ENCODE data around the gene OR52A1. TPM values are rescaled to one million over a fixed set of nuclear protein-coding genes. Genes with fewer than 3 reads are reported as not detected.

The OR52A1 gene
- total and polyA plus RNA-seq, 2 of the 4 experiments (the other 2 are of a cell fraction): not detected

DNA sequence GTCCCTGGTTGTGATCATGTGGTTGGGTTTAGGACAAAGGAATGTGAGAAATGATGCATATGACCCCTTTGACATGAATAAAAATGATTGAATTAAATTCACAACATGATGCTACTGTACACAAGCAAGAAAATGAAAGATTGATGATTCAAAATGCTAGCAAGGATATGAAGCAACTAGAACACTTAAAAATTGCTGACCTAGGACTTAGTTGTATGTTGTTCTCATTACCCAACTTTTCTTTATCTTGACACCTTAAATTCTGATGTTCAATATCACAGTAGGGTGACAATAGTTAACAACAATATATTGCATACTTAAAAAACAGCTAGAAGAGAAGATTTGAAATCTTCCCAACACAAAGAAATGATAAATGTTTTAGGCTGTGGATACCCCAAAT lies 37.0 kb downstream of the OR52A1 start:
- in situ Hi-C loops (cut with MboI; ENCODE audit: low sequenced_read_pairs): no loop called here
- H3K14ac ChIP-seq (replicated peaks; ENCODE audit: low read depth, low read length): no peak overlapping the region
- no peak overlapping the region for H2AK5ac ChIP-seq (ENCODE audit: low read depth, low read length)
- no peak overlapping the region for H3K18ac ChIP-seq (ENCODE audit: low read depth, low read length)
- no TSS peak for BruUV-seq (replicated peaks)
- no peak overlapping the region for H4K5ac ChIP-seq (ENCODE audit: low read depth, low read length)
- no peak overlapping the region for H3K9ac ChIP-seq (ENCODE audit: low read depth, low read length)
- H3K27me3 ChIP-seq (ENCODE audit: control insufficient read depth, insufficient read depth, low read length): no peaks in the 10 kb centered on the region
- ChIA-PET CTCF (no interaction called here), POLR2A (ENCODE audit: unreplicated experiment) (no interaction called here)
- H3K23ac ChIP-seq (ENCODE audit: low read depth, low read length): no peak overlapping the region
- H3K27ac ChIP-seq (ENCODE audit: insufficient read depth, low read length): no peak overlapping the region
- no peak overlapping the region for H2BK15ac ChIP-seq (ENCODE audit: low read depth, low read length)
- DNase-seq (no peak), ATAC-seq (ENCODE audit: low read depth) (no peak)
- no peaks in the 10 kb centered on the region for H4K20me1 ChIP-seq (ENCODE audit: insufficient read depth, low read length)
- no peak overlapping the region for H3K4me2 ChIP-seq (ENCODE audit: low read depth, low read length)
- H2AFZ ChIP-seq (replicated peaks; ENCODE audit: low read length, poor library complexity): no peak overlapping the region
- no peak overlapping the region for H3K4me3 ChIP-seq (ENCODE audit: insufficient read depth, low read depth, low read length)
- dilution Hi-C loops (cut with HindIII; ENCODE audit: low sequenced_read_pairs, unreplicated experiment): no loop called here
- H4K91ac ChIP-seq (ENCODE audit: insufficient read depth, low read depth, low read length): no peak overlapping the region
- no peak overlapping the region for H2BK20ac ChIP-seq (ENCODE audit: low read depth, low read length)
- H3K36me3 ChIP-seq (ENCODE audit: control insufficient read depth, insufficient read depth, low read length): no peaks in the 10 kb centered on the region
- no peak overlapping the region for H3K4ac ChIP-seq (ENCODE audit: low read depth, low read length)
- H4K8ac ChIP-seq (ENCODE audit: low read depth in 2 of 2, low read length in 2 of 2): no peak overlapping the region
- H2BK120ac ChIP-seq (ENCODE audit: low read depth, low read length): no peak overlapping the region
- H3K79me1 ChIP-seq (ENCODE audit: low read depth in 1 of 2, low read length in 2 of 2): no peaks in the 10 kb centered on the region
- intact Hi-C loops (cut with micrococcal nuclease): no loop called here
- H3K9me1 ChIP-seq (ENCODE audit: insufficient read depth, low read length): no peaks in the 10 kb centered on the region
- no peaks in the 10 kb centered on the region for H3K9me3 ChIP-seq (ENCODE audit: control insufficient read depth, insufficient read depth, low read length)
- no peak for TF ChIP-seq POLR2A (IDR thresholded peaks at IDR 0.05; ENCODE audit: low read depth, low read length)
- peak; percentile 79 for TF ChIP-seq MAFK (IDR thresholded peaks at IDR 0.05; ENCODE audit: low read depth, low read length)
- H2AK9ac ChIP-seq (replicated peaks; ENCODE audit: low read depth, low read length, poor library complexity): no peak overlapping the region
- H2BK5ac ChIP-seq (ENCODE audit: low read depth, low read length, poor library complexity, severe bottlenecking): no peak overlapping the region
- no peak overlapping the region for H3K56ac ChIP-seq (ENCODE audit: extremely low read depth, insufficient read depth, low read length)
- H3K4me1 ChIP-seq (ENCODE audit: control insufficient read depth, insufficient read depth, low read length): no peaks in the 10 kb centered on the region
